Cardiac fibroblast (primary cell): ENCODE measurements around the gene ZNF821.
A peak's percentile ranks its signal among the peaks of the same experiment; 100 is the strongest.

ENCODE experiments used
- DNase-seq, 2 donors: peaks; one replicate each; pipeline versions ENCODE4 v3.0.0 to v3.0.0-alpha.2; 2010; ENCODE audit warnings: low read depth in 2 of 2
- H3K4me3 ChIP-seq, 2 donors: replicated peaks in 1 of 2; 1 replicate in 1 of 2; 2 replicates in 1 of 2; pipeline ENCODE4 v1.5.1; 2011; ENCODE audit warnings: low read depth in 2 of 2, low read length in 2 of 2, mild to moderate bottlenecking in 2 of 2, moderate library complexity in 1 of 2
- TF ChIP-seq, protein P1 (sequence below): IDR thresholded peaks from one replicate; pipeline ENCODE4 v1.5.1; 2011; ENCODE audit warnings: low read depth, mild to moderate bottlenecking, low read length, inconsistent platforms

The ZNF821 gene

GRCh38 chr16:71883168-71883848 lies 674 bp downstream of the ZNF821 start:
- TF ChIP-seq, protein P1, sequence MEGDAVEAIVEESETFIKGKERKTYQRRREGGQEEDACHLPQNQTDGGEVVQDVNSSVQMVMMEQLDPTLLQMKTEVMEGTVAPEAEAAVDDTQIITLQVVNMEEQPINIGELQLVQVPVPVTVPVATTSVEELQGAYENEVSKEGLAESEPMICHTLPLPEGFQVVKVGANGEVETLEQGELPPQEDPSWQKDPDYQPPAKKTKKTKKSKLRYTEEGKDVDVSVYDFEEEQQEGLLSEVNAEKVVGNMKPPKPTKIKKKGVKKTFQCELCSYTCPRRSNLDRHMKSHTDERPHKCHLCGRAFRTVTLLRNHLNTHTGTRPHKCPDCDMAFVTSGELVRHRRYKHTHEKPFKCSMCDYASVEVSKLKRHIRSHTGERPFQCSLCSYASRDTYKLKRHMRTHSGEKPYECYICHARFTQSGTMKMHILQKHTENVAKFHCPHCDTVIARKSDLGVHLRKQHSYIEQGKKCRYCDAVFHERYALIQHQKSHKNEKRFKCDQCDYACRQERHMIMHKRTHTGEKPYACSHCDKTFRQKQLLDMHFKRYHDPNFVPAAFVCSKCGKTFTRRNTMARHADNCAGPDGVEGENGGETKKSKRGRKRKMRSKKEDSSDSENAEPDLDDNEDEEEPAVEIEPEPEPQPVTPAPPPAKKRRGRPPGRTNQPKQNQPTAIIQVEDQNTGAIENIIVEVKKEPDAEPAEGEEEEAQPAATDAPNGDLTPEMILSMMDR, result no peak
- peak overlapping the region; percentile 76 to 78 for H3K4me3 ChIP-seq
- DNase-seq, result no peak

DNA sequence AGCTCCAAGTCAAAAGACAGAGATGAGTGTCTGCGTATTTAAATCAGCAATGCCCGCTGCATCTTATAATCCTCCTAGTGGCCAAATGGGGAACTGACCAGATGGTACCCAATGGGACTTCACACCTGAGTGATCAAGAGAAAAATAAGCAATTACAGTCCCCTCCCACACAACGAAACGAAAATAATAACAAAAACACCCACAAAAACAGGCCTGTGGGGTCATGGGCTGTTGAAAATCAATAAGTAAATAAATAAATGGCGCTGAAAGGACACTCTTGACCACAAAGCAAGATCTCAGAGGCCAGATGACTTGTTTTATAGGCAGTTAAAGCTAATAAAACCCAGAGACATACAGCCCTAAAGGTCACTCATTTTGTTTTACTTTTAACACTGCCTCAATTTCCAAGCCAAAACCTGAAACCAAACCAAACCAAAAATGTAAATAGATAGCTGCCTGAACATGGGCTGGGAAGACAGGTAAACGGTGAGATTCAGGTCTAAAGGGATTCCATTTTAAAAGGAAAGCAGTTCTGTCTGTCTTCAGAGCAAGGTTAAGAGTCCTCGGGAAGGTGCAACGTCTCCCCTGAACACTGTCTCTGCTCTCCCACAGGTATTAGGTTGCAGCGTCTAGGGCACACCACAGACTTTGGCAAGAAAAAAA lies 1.3 kb downstream of the ZNF821 start:
- DNase-seq, result peak; percentile 79 to 87
- TF ChIP-seq, protein P1, result peak; percentile 94
- H3K4me3 ChIP-seq, result peak overlapping the region; percentile 76 to 78

DNA sequence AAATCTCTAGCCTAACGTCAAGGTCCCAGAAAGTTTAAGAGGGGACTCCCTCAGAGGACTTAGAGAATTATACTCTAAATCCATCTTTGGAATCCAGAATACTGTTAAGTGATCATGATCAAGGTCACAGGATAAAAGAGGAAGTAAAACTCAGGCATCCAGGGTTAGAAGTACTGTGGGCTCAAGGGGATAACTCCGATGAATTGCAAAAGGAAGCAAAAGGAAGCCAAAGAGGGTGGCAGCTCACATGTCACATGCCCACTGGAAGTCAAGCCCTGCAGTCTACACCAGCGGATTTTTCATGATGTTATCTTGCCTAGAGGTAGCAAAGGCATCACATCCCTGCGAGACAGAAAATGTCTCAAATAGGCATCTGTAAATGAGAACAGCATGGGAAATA lies 3.8 kb downstream of the ZNF821 start:
- DNase-seq, result no peak
- TF ChIP-seq, protein P1, result no peak
- no peak overlapping the region for H3K4me3 ChIP-seq

DNA sequence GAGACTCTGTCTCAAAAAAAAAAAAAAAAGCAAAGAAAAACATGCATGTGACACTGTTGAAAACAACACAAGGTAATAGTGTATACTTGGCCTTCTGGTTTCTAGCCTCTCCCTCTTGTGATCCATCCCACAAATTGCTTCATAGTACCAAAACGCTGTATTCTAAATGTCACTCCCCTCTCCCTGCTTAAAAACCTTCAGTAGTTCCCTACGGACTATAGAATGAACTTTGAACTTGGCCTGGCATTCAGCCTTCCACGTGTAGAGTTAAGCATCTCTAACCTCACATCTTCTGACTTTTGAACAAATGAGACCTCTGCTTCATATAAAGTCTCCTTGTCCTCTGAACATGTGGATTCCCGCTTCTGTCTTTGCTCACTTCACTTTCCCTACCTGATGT lies 5.1 kb downstream of the ZNF821 start:
- DNase-seq, result no peak
- H3K4me3 ChIP-seq, result no peak overlapping the region
- TF ChIP-seq, protein P1, result no peak

DNA sequence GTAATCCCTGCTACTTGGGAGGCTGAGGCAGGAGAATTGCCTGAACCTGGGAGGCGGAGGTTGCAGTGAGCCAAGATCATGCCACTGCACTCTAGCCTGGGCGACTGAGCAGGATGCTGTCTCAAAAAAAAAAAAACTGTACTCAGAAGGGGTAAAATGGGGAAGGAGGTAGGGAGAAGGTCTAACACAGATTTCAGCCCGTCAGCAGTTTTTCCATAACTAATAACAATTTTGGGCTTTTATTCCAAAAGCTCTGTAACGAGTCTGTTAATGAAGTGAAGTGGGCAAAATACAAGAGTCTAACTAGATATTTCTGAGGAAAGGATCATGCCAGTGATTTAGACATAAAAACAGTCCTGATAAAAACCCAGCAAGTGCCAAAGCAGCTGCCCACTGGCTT lies 10.8 kb downstream of the ZNF821 start:
- no peak for DNase-seq
- H3K4me3 ChIP-seq, result no peak overlapping the region
- TF ChIP-seq, protein P1, result no peak

GRCh38 chr16:71870818-71871217 lies 13.2 kb downstream of the ZNF821 start:
- H3K4me3 ChIP-seq, result no peak overlapping the region
- TF ChIP-seq, protein P1, result no peak
- DNase-seq, result no peak
